Measurements from ENCODE around the gene CERS4.
A peak's percentile ranks its signal among the peaks of the same experiment; 100 is the strongest.
"Not testable (repeated sequence)": the region's sequence is repeated elsewhere in the genome, so short reads cannot be mapped to it uniquely, and the experiment has no call there.

The CERS4 gene, protein sequence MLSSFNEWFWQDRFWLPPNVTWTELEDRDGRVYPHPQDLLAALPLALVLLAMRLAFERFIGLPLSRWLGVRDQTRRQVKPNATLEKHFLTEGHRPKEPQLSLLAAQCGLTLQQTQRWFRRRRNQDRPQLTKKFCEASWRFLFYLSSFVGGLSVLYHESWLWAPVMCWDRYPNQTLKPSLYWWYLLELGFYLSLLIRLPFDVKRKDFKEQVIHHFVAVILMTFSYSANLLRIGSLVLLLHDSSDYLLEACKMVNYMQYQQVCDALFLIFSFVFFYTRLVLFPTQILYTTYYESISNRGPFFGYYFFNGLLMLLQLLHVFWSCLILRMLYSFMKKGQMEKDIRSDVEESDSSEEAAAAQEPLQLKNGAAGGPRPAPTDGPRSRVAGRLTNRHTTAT

DNA sequence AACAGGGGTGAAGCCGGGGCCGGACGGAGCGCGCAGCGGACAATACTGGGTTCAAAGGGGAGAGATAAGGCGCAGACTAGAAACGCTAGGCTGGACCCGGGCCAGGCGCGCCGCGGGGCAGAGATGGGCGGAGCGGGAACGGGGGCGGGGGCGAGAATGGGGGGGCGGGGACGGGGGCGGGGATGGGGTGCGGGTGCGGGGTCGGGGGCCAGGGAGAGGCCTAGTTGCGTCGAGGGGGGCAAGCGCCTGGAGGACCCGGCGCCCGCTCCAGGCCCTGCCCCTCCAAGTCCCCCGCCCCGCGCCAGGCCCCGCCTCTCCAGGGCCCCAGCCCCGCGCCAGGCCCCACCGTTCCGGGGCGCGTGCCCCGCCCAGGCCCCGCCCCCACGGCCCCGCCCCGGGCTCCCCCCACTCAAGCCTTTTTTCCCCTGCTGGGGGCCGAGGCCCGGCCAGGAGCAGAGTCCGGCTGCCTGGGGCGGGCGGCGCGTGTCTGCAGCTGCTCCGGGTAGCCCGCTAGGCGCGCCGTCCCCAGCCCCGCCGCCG lies at the start of gene CERS4:
CERS4 (plus strand) TSS at position 449 of the 540 bp plus-strand sequence. CDS start 41,707 bp downstream, outside the sequence.
- DNase-seq, result peak; percentile 84

DNA sequence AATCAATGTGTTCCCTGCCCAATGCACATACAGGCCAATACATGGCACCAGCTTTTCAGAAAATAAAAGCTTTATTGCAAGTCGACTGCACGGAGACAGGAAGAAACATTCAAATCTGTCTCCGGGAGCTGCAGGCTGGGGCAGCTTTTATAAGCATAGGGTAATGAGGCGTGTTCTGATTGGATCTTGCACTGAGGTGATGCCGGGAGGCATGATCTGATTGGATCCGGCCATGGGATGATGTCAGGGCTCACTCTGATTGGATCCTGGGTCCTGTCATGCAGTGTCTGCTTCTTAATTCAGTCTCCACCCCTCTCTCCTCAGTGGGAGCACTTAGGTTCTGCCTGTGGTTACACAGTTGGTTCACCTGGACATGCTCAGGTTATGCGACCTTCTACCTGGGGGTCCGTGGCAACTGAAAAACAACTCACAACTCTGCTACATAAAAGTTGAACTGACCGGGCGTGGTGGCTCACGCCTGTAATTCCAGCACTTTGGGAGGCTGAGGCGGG lies 48.0 kb upstream of the CERS4 start:
- no peak for DNase-seq

DNA sequence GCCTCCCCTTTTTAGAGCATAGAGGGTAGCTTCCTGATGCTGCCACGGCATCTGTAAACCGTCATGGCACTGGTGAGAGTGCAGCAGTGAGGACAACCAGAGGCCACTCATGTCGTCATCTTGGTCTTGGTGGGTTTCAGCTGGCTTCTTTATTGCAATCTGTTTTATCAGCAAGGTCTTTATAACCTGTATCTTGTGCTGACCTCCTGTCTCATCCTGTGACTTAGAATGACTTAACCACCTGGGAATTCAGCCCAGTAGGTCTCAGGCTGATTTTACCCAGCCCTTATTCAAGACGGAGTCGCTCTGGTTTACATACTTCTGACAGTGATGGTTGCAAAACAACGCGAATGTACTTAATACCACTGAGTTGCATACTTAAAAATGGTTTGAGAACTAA lies 45.4 kb upstream of the CERS4 start:
- no peak for DNase-seq

DNA sequence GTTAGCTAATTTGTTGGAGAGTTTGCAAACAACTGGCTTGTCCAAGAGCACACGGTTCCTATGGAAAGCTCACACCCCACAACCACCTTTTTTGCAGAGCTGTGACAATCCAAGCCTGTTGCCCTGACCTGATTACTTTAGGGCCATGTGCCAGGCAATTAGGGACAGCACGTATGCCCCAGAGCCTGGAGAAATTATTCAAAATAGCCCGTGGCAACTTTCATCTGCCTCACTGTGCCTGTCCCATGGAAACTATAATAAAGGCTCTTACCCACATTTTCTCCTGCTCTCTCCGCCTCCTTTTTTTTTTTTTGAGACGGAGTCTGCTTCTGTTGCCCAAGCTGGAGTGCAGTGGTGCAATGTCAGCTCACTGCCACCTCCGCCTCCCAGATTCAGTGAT lies 41.2 kb upstream of the CERS4 start:
- DNase-seq, result no peak

DNA sequence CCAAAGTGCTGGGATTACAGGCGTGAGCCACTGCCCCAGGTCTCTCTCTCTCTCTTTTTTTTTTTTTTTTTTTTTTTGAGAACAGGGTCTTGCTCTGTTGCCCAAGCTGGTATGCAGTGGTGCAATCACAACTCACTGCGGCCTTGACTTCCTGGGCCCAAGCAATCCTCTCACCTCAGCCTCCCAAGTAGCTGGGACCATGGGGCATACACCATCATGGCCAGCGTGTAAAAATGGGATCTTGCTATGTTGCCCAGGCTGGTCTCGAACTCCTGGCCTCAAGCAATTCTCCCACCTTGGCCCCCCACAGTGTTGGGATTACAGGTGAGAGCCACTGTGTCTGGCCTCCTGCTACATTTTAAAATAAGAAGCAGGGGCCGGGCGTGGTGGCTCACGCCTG lies 40.6 kb upstream of the CERS4 start:
- no peak for DNase-seq

DNA sequence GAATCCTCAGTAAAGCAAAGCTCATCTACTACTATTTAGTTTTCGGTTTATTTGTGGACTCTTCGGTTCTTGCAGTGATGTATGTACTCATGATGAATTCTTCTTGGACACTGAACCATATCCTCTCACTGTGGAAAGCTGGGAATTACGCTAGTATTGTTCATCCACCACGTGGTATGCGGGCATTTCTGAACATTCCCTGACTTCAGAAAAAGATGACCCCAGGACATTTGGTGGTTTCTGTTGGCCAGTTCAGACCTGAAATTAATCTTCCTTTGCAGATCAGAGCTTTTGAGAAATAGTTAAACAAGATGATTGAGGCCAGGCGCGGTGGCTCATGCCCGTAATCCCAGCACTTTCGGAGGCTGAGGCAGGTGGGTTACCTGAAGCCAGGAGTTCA lies 34.5 kb upstream of the CERS4 start:
- DNase-seq, result no peak

DNA sequence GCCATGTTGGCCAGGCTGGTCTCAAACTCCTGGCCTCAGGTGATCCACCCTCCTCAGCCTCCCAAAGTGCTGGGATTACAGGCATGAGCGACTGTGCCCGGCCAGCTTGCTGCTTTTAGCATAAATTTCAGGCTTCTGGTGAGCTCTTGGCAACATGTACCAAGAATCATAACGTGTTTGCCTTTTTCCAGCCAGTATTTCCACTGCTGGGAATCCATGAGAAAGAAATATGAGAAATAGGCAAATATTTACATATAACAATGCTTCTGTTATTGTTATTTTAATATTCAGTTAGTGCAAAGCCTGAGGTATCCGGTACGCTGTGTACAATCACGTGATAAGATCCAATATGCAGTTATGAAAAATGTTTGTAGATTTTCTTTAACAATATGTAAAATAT lies 29.2 kb upstream of the CERS4 start:
- DNase-seq, result no peak

DNA sequence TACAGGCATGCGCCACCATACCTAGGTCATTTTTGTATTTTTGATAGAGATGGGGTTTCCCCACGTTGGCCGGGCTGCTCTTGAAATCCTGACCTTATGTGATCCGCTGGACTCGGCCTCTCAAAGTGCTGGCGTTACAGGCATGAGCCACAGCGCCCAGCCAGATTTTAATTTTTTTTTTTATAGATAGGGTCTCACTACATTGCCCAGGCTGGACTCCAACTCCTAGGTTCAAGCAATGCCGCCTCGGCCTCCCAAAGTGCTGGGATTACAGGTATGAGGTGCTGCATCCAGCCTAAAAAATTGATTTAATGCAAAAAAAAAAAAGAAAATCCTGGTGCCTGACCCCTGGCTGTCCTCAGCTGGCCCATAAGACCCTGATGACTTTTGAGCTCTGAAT lies 24.9 kb upstream of the CERS4 start:
- DNase-seq, result no peak

DNA sequence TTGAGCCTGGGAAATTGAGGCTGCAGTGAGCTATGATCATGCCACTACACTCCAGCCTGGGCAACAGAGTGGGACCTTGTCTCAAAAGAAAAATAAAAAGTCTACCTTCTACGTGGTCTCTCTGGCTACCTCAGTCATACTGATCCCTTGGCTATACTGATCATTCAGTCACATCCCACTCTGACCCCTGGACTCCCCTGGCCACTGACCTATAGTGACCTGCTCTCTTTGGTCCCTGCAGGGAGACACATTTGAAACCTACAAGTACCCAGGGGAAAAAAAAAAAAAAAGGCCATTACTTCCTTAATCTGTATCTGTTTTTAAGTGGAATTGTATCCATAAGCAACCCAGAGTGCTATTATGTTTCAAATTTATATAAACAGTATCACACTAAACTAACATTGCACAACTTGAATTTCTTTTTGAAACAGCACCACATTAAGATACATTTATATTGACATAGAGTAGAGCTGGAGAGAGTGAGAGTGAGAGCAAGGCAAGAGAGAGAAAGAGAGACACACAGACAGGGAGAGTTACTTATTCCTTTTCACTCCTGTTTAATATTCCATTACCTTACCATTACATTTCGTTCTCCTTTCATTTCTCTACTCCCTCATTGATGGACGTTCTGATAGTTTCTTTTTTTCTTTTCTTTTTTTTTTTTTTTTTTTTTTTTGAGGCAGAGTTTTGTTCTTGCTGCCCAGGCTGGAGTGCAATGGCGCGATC lies 23.7 kb upstream of the CERS4 start:
- no peak for DNase-seq

DNA sequence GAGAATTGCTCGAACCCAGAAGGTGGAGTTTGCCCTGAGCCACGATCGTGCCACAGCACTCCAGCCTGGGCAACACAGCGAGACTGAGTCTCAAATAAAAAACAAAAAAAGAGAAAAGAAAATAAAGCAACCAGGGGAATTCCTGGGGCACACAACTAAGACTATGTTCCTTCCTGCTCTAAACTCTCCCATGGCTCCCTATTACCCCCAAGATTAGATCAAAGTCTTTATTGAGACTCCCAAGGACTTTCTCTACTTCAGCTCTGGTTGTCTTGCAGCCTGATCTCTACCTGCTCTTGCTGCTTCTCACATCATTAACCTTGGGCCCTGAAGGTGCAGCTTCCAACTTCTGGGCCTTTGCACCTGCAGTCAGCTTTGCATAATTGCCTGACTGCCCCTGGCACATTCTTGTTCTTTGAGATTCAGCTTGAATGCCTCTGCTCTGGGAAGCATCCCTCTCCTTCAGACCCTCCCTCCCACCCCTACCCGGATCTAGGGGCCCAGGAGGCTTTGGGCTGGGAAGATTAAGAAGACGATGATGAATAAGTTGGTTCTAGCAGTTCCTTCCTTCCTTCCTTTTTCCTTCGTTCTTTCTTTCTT lies 16.8 kb upstream of the CERS4 start:
- DNase-seq, result no peak

DNA sequence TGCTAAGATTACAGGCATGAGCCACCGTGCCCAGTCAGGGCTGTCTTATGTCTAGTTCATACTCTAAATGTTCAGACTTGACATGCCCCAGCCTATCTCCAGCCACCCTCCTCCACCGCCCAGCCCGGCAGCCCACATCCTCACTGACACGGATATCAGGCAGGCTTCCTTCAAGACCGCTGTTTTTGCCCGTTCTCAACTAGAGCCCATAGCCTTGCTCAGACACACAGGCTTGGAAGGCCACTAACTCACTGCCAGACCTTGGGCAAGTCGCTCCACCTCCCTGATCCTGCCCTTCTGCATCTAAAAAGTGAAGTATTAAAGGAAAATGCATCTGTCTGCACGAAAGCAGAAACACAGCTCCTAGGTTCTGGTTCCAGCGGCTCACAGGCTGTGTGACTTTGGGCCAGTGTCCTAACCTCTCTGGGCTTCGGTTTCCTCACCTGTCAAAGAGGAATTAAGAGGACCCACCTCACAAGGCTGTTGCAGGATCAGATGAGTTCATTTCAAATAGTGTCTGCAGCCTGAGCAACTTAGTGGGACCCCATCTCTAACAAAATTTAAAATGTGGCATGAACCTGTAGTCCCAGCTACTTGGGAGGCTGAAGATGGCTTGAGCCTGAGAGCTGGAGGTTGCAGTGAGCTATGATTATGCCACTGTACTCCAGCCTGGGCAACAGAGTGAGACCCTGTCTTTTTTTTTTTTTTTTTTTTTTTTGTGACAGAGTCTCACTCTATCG lies 14.5 kb upstream of the CERS4 start:
- no peak for DNase-seq

DNA sequence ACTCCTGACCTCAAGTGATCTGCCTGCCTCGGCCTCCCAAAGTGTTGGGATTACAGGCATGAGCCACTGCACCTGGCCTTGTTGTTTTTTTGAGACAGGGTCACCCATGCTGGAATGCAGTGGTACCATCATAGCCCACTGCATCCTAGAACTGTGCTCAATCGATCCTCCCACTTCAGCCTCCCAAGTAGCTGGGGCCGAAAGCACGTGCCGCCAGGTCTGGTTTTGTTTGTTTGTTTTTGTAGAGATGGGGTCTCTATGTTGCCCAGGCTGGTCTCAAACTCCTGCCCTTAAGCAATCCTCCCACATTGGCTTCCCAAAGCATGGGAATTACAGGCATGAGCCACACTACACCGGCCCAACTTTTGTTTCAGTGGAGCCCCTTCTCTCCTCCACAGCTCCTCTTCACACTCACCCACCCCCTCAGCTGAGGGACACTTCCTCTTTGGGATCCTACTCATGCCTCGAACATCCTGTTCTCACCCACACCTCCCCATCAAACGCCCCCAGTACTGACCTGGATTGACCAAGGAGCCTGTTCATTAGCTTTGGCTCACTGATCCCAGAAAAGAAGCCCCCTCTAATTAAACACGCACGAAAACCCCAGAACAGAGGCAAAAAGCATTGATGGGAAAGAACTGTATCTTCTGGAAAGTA lies 12.8 kb upstream of the CERS4 start:
- no peak for DNase-seq

DNA sequence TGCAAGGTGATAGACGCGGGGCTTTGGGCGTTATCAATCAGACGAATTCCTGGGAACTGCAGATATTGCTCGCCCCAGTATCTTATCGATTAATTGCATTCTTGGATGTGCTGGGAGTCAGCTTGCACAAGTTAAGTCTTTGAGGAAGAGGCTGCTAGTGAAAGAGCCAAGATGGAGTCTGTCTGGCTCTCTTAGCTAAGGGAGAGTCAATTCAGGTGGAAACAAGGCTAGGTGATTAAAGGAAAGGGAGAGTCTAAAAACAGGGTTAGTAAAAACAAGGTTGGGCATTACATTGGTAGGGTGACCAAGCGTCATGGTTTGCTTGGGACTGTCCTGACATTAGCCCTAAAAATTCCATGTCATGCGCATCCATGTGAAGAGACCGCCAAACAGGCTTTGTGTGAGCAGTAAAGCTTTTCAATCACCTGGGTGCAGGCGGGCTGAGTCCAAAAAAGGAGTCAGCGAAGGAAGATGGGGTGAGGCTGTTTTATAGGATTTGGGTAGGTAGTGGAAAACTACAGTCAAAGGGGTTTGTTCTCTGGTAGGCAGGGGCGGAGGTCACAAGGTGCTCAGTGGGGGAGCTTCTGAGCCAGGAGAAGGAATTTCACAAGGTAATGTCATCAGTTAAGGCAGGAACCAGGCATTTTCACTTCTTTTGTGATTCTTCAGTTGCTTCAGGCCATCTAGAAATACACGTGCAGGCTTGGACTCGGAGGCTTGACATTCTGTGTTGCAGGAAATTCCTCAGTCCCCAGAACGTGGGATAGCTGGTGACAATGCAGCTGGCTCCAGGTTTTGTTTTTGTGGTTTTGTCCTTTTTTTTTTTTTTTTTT lies 5.7 kb upstream of the CERS4 start:
- DNase-seq, result not testable (repeated sequence)

DNA sequence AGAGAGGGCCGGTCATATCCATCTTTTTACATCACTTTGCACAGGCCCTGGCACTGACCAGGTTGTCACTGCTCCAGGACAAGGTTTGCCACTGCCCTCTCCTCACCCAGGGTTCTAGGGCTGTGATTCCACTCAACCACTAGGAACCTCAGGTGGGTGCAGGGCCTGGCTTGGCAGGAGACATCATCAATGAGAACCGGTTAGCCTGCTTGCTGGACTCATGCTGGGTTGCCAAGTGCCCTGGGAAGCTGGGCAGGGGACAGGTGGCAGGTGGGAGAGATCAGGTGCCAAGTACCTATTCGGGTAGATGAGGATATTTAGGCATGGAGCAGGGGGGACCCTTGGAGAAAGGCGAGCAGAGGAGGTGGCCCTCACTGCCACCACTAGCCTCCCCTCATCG lies 4.2 kb upstream of the CERS4 start:
- DNase-seq, result no peak

DNA sequence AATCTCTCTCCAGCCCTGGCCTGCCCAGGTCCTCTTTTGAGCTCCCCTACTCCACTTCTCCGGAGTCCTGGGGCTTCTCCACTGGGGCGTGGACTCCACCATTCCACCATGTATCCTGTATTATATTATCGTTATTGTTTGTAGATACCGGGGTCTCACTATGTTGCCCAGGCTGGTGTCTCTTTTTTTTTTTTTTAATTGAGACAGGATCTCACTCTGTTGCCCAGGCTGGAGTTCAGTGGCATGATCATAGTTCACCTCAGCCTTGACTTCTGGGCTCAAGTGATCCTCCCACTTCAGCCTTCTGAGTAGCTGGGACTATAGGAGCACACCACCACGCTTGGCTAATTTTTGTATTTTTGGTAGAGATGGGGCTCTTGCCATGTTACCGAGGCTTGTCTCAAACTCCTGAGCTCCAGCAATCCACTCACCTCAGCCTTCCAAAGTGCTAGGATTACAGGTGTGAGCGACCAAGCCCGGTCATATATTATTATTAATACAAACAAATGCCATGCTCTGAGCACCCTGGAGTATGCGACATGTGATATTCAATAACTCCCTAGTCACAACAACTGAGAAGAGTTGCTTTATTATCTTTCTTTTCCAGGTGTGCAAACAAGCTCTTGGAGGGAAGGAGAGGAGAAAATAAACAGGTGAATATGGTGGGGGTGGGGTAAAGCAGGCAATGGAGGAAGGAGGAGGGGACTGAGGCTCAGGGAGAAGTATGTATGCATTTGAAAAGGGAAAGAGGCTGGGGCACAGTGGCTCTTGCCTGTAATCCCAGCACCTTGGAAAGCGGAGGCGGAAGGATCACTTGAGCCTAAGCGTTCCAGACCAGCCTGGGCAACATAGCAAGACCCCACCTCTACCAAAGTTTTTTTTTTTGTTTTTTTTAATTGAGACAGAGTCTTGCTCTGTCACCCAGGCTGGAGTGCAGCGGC lies 2.8 kb upstream of the CERS4 start:
- no peak for DNase-seq

DNA sequence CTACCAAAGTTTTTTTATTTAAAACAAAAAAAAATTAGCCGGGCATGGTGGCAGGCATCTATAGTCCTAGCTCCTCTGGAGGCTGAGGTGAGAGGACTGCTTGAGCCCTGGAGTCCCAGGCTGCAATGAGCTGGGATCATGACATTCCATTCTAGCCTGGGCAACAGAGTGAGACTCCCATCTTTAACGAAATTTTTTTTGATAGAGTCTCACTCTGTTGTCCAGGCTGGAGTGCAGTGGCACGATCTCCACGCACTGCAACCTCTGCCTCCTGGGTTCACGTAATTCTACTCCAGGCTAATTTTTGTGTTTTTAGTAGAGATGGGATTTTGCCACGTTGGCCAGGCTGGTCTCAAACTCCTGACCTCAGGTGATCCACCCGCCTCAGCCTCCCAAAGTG lies 1.8 kb upstream of the CERS4 start:
- not testable (repeated sequence) for DNase-seq

DNA sequence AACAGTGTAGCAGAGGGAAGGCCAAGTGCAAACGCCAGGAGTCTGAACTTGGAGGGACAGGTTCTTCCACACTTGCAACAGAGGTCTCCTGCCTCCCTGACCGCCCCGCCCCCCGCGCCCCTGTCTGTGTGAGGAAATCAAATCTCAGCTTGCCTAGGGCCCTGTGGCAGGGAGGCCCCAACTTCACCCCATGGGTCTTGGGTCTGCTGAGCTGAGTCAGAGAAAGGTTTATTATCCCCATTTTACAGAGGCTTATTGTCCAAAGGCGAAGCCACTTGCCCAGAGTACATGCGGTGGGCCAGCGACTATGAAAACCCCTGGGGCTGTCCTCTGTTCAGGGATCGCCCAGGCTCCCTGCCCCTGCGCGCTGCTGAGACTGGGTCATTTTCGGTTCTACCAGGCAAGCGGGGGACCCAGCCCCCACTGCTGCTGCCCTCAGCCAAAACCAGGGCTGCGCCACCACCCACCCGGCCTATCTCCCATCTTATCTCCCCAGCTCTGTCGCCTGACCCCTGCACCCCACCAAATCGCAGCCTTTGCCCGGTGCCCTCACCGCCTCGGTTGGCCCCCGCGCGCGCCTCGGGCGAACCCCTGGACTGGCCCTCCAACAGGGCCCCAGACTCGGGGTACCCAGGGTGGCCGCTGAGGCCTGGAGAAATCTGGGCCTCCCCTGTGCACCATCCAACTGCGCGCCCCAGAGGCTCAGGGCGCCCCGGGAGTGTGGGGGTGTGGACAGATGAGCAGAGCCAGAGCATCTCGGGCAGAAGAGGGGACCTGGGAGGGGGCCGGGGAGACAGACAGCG lies 850 bp upstream of the CERS4 start:
- DNase-seq, result no peak

DNA sequence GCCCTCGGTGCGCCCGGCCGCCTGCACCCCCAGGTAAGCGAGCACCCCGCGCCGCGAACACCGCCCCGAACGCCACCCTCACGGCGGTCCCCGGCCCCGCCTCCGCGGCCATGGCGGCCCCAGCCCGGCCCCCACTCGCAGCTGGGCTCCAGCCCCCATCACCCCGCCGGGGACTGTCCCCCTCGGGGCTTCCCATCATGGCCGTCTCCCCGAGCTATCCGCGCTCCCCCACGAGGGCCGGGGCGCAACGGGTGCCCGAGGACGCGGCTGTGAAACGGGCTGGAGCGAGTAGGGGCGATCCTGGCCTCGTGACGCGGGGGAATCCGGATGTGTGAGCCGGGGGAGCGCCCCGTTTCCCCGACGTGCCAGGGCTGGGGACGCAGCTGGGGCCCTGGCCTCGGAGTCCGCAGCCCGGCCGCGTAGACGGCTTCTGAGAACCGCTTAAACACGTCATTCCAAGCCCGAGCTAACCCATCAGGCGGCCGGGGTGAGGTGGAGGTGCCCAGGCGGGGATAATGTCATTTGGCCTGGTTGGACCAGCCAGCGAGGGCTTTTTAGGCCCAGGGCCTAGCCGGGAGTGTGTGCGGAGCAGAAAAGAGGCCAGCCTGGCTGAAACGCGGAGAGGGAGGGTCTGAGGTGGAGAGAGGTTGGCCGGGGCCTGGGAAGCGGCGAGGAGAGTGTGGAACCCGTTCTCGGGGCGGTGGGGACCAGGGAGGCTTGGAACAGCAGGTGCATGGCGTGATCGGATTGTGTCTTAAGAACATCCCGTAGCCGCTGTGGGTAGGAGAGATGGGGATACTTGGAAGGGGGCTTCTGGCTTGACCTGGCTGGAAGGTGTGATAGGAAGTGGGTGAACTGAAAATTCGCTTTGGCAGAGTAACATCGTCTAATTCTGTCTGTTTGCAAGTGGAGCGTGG lies 550 bp downstream of the CERS4 start:
- DNase-seq, result peak; percentile 46

Measured in femur (tissue), 1 donor.